ENCODE measurements around the gene SUPT20HL2.

SUPT20HL2 gene

DNA sequence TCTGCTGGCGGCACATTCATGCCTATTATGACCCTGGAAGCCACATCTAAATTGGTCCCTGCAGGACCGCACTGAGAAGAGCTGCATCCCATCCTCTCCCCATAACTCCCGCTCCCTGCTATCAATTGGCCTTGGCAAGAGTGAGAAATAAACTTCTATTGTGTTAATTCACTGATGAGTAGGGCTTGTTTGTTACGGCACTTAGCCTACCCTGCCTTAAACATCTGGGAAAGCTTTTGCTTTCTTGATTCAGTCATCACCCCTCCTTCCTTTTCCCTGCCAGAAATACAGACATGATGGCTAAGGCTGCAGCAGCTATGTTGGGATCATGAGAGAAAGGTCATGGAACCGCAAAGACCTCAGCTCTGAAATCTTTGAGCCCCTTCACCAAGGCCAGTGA lies 36.5 kb downstream of the SUPT20HL2 start:
- Histone ChIP-seq H3K4me3 (ENCODE audit: low read length) (no peak overlapping the region), H3K36me3 (ENCODE audit: insufficient read depth, low read length) (no peaks in the 10 kb centered on the region), H3K4me2 (ENCODE audit: low read length) (no peak overlapping the region), H3K4me1 (ENCODE audit: control insufficient read depth, insufficient read depth, low read length) (no peaks in the 10 kb centered on the region), H3K9me3 (replicated peaks; ENCODE audit: low read length) (no peaks in the 10 kb centered on the region), H3K27me3 (ENCODE audit: control insufficient read depth, insufficient read depth, low read length) (peaks cover 41% of the 10 kb centered on the region), H3K9ac (ENCODE audit: low read depth, low read length) (no peak overlapping the region)

DNA sequence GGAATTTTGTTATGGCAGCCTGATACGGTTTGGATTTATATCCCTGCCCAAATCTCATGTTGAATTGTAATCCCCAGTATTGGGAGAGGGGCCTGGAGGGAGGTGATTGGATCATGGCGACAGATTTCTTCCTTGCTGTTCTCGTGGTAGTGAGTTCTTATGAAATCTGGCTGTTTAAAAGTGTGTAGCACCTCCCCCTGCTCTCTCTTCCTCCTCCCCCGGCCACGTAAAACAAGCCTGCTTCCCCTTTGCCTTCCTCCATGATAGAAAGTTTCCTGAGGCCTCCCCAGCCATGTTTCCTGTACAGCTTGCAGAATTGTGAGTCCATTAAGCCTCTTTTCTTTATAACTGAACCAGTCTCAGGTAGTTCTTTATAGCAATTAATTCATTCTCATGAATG lies 37.9 kb downstream of the SUPT20HL2 start:
- no peaks in the 10 kb centered on the region for H3K4me1 ChIP-seq (ENCODE audit: control insufficient read depth, insufficient read depth, low read length)
- H3K4me3 ChIP-seq (ENCODE audit: low read length), result no peak overlapping the region
- peaks cover 38% of the 10 kb centered on the region for H3K27me3 ChIP-seq (ENCODE audit: control insufficient read depth, insufficient read depth, low read length)
- H3K4me2 ChIP-seq (ENCODE audit: low read length), result no peak overlapping the region
- H3K9ac ChIP-seq (ENCODE audit: low read depth, low read length), result no peak overlapping the region
- no peaks in the 10 kb centered on the region for H3K36me3 ChIP-seq (ENCODE audit: insufficient read depth, low read length)
- no peaks in the 10 kb centered on the region for H3K9me3 ChIP-seq (replicated peaks; ENCODE audit: low read length)

- Histone ChIP-seq H3K36me3 (ENCODE audit: insufficient read depth, low read length) (no peaks in the 10 kb centered on the region), H3K4me1 (ENCODE audit: control insufficient read depth, insufficient read depth, low read length) (no peaks in the 10 kb centered on the region)
These were observed 42.6 kb downstream of the SUPT20HL2 start for GRCh38 chrX:24271262-24271661.

GRCh38 chrX:24268786-24269185 lies 45.1 kb downstream of the SUPT20HL2 start:
- Histone ChIP-seq H3K9me3 (replicated peaks; ENCODE audit: low read length) (no peaks in the 10 kb centered on the region), H3K4me1 (ENCODE audit: control insufficient read depth, insufficient read depth, low read length) (no peaks in the 10 kb centered on the region), H3K27me3 (ENCODE audit: control insufficient read depth, insufficient read depth, low read length) (peaks cover 37% of the 10 kb centered on the region), H3K36me3 (ENCODE audit: insufficient read depth, low read length) (no peaks in the 10 kb centered on the region), H3K4me2 (ENCODE audit: low read length) (no peak overlapping the region), H3K9ac (ENCODE audit: low read depth, low read length) (no peak overlapping the region), H3K4me3 (ENCODE audit: low read length) (no peak overlapping the region)

More at GRCh38 chrX:24271262-24271661, 42.6 kb downstream of the SUPT20HL2 start:
- Histone ChIP-seq H3K27me3 (ENCODE audit: control insufficient read depth, insufficient read depth, low read length) (peaks cover 45% of the 10 kb centered on the region), H3K4me2 (ENCODE audit: low read length) (no peak overlapping the region), H3K9me3 (replicated peaks; ENCODE audit: low read length) (no peaks in the 10 kb centered on the region), H3K4me3 (ENCODE audit: low read length) (no peak overlapping the region), H3K9ac (ENCODE audit: low read depth, low read length) (no peak overlapping the region)

DNA sequence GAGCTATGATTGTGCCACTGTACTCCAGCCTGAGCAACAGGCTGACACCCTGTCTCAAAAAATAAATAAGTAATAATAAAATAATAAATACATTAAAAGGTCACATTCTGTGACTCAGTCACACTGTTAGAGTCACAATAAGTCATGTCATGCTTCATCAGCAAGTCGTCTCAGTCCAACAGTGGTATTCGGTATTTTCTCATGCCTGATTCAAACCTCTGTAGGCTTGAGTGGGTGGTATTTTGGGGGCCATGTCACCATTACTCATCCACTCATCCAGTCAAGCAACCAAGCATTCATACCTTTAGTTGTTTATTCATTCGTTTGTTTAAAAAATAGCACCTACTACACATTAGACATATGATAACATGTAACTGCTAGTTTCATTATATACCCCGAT lies 46.9 kb downstream of the SUPT20HL2 start:
- Histone ChIP-seq H3K9ac (ENCODE audit: low read depth, low read length) (no peak overlapping the region), H3K4me3 (ENCODE audit: low read length) (no peak overlapping the region), H3K9me3 (replicated peaks; ENCODE audit: low read length) (no peaks in the 10 kb centered on the region), H3K4me2 (ENCODE audit: low read length) (no peak overlapping the region), H3K36me3 (ENCODE audit: insufficient read depth, low read length) (no peaks in the 10 kb centered on the region), H3K4me1 (ENCODE audit: control insufficient read depth, insufficient read depth, low read length) (no peaks in the 10 kb centered on the region), H3K27me3 (ENCODE audit: control insufficient read depth, insufficient read depth, low read length) (peaks cover 41% of the 10 kb centered on the region)

- Histone ChIP-seq H3K4me1 (ENCODE audit: control insufficient read depth, insufficient read depth, low read length) (no peaks in the 10 kb centered on the region), H3K27me3 (ENCODE audit: control insufficient read depth, insufficient read depth, low read length) (peaks cover 31% of the 10 kb centered on the region), H3K9ac (ENCODE audit: low read depth, low read length) (no peak overlapping the region), H3K9me3 (replicated peaks; ENCODE audit: low read length) (no peaks in the 10 kb centered on the region), H3K4me3 (ENCODE audit: low read length) (no peak overlapping the region), H3K4me2 (ENCODE audit: low read length) (no peak overlapping the region), H3K36me3 (ENCODE audit: insufficient read depth, low read length) (no peaks in the 10 kb centered on the region)
These were observed 49.5 kb downstream of the SUPT20HL2 start for GRCh38 chrX:24264383-24264782.

DNA sequence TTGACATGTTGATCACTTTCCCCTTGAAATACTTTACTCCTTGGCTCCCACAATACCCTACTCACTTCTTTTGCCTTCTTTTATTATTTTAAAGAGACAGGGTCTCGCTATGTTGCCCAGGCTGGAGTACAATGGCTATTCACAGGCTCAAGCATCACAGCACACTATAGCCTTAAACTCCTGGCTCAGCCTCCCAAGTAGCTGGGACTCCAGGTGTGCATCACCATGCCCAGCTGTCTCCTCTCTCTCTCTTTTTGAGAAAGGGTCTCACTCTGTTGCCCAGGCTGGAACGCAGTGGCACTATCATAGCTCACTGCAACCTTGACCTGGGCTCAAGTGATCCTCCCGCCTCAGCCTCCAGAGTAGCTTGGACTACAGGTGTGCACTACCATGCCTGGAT lies 51.6 kb downstream of the SUPT20HL2 start:
- no peaks in the 10 kb centered on the region for H3K36me3 ChIP-seq (ENCODE audit: insufficient read depth, low read length)
- H3K4me2 ChIP-seq (ENCODE audit: low read length), result no peak overlapping the region
- H3K4me1 ChIP-seq (ENCODE audit: control insufficient read depth, insufficient read depth, low read length), result no peaks in the 10 kb centered on the region
- H3K9ac ChIP-seq (ENCODE audit: low read depth, low read length), result no peak overlapping the region
- H3K27me3 ChIP-seq (ENCODE audit: control insufficient read depth, insufficient read depth, low read length), result peaks cover 27% of the 10 kb centered on the region
- H3K4me3 ChIP-seq (ENCODE audit: low read length), result no peak overlapping the region
- no peaks in the 10 kb centered on the region for H3K9me3 ChIP-seq (replicated peaks; ENCODE audit: low read length)

Measured in skeletal muscle satellite cell (primary cell).